ENCODE results near the gene SNHG17.
"Not testable (repeated sequence)": the region's sequence is repeated elsewhere in the genome, so short reads cannot be mapped to it uniquely, and the experiment has no call there.

The SNHG17 gene

DNA sequence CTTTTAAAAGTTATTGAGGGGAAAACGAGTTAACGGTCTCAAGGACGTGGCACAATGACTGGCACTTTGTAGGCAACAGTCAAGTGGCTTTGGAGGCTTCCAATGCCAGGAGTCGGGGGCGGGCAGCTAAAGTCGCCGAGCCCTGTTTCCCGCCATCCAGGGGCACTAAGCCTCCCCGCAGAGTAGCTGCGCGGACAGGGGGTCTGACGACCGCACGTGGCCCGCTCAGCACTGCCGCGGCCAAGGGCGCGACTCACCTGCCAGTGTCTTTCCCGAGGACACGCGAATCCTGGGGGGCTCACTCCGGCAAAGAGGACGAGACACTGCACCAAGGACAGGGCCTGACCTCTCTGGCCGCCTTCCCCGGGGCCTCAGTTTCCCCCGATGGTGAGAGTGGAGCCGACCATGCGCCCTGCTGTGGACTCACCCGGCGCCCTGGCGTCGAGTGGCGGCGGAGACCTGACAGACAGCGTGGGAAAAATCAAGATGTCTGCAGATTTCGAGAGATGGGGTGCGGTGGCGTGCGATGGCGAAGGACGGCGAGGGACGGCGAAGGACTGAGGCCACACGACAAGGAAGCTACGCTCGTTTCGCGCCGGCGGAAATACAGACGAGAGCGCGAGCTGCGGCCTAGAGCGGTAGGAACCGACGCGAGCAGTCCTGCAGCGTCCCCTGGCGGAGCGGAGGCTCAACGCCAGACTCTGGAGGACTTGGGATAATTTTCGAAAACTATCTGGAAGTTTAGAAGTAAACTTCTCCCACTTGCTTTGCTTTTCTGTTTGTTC lies at the start of gene SNHG17:
Gene SNHG17 (minus strand): TSS at position 559 of the 785 bp plus-strand sequence.
- DNase-seq: peak; percentile 96

DNA sequence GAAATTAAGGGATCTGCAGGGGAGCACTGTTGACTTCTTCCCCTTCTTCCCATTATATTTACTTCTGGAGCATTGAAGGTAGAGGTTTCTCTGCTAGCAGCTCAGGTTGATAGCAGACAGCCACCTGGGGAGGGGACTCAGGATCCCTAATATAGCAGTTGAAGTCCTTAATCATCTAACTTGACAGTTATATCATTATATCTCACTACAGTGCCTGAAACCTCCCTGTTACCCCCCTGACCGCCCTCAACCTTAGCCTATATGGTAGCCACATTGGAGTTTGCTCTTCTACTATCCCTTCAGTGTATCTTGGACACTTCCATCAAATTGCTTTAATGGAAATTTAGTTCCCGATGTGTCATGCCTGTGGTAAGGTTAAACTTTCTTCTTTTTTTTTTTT lies 44.5 kb upstream of the SNHG17 start:
- no peak for DNase-seq

- no peak for DNase-seq
These were observed 42.6 kb upstream of the SNHG17 start for GRCh38 chr20:38477747-38478146.

DNA sequence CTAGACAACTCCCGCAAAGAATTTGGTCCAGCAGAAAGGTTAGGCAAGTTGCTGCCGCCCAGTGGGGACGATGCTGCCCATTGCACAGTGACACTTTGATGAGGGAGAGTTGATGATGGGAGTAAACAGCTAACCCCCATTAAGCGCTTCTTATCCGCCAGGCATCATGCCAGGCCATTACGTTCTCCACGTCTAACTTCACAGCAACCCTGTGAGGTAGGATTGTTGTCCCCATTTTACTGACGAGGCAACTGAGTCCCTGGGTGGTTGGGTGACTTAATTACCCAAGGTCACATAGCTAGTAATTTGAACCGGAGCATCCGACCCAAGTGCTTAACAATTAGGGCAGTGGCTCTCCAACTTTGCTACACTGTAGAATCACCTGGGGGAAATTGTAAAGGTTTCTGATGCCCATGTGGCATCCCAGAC lies 38.3 kb upstream of the SNHG17 start:
- no peak for DNase-seq

- DNase-seq: peak; percentile 100
These were observed 37.6 kb upstream of the SNHG17 start, which contains the start of gene RALGAPB for GRCh38 chr20:38472513-38473366. Gene RALGAPB, plus strand, starts transcription at chr20:38472843. Its CDS starts 15,590 bp downstream, at chr20:38488433.

DNA sequence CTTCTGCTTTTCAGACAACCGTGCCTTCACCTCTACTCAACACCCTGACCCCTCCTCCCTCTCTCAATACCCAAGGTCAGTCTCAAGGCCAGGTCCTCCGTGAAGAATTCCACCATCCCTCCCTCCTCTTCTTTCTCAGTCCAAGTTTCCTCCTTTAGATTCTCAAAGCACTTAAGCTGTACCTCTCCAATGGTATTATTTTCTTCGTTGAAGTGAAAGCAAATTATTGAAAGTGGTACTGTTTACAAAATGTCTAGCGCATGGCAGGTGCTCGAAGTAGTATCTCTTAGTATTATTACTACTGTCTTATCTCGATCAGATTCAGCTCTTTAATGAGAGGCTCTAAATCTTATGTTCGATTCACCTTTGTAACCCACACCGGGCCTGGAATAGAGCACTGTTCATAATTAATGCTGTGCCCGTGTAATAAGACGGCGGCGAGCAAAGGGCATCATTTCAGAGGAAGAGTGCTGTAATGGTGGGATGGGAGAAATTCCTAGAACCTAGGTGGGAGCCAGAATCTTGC lies 36.9 kb upstream of the SNHG17 start:
- no peak for DNase-seq

DNA sequence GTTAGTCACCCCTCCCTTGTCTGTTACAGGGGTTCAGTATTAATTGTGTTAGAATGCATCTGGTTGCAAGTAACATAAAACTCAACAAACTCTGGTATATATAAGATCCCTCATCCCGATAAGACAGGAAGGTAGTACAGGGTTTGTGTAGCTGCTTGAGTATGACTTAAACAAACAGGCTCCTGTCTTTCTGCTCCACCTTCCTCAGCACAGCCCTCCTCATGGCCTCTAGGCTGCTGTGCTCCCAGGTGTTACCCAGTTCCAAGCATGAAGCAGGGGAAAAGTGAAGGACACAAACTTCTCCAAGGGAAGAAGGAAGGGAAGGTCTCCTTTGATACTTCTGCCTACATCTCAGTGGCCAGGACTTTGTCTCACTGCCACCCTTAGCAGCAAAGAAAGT lies 36.1 kb upstream of the SNHG17 start:
- no peak for DNase-seq

DNA sequence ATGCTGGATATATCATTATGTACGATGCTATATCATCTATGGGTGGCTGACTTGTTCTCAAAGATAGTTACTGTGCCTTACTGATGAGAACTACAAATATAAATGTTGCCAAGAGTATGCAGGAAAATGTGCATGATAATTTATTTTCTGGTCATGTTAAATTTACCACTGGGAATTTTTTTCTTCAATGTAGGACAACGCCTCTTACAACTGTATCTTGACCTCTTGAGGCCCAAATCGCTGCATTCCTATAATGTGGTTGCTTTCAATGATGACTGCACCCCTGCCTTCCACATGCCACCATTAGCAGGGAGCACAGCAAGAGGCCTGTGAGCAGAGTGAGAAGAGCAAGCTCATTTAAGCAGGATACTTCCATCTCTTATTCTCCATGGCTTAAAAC lies 31.9 kb upstream of the SNHG17 start:
- no peak for DNase-seq

- no peak for DNase-seq
These were observed 31.0 kb upstream of the SNHG17 start for GRCh38 chr20:38466171-38466570.

GRCh38 chr20:38461569-38461968 lies 26.4 kb upstream of the SNHG17 start:
- not testable (repeated sequence) for DNase-seq

DNA sequence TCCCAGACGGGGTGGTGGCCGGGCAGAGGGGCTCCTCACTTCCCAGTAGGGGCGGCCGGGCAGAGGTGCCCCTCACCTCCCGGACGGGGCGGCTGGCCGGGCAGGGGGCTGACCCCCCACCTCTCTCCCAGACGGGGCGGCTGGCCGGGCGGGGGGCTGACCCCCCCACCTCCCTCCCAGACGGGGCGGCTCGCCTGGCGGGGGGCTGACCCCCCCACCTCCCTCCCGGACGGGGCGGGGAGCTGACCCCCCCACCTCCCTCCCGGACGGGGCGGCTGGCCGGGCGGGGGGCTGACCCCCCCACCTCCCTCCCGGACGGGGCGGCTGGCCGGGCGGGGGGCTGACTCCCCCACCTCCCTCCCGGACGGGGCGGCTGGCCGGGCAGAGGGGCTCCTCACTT lies 26.0 kb upstream of the SNHG17 start:
- not testable (repeated sequence) for DNase-seq

- DNase-seq: not testable (repeated sequence)
These were observed 25.5 kb upstream of the SNHG17 start for GRCh38 chr20:38460631-38461030.

GRCh38 chr20:38460040-38460623 lies 25.0 kb upstream of the SNHG17 start:
- DNase-seq: peak; percentile 35

DNA sequence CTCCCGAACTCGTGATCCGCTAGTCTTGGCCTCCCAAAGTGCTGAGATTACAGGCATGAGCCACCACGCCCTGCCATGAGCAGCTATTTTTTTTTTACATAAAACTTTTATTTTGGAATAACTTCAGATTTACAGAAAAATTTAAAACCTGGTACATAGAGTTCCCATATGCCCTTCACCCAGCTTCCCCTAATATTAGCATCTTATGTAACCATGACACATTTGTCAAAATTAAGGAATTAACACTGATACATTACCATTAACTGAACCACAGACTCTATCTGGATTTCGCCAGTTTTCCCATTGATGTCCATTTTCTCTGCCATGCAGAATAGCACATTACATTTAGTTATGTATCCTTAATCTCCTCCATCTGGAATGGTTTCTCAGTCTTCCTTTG lies 23.2 kb upstream of the SNHG17 start:
- DNase-seq: no peak

GRCh38 chr20:38454556-38455473 lies 19.7 kb upstream of the SNHG17 start:
- no peak for DNase-seq

DNA sequence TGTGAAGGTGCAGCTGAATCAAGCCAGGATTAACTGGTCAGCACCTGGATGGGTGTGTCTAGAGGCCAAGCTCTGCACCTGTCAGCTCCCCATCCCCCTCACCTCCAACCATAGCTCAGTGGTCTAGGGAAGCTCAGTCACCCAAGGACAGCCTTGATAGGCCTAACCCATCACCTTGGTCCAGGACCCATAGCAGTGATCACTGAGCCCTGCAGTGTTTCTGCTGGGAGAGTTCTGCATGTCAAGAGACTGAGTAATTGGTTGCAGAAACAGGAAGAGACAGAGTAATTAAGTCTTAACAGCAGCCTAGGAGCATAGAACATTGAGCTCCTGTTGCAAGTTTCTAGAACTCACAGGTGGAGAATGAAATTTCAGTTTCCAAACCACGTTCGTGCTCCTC lies 18.8 kb upstream of the SNHG17 start:
- no peak for DNase-seq

DNA sequence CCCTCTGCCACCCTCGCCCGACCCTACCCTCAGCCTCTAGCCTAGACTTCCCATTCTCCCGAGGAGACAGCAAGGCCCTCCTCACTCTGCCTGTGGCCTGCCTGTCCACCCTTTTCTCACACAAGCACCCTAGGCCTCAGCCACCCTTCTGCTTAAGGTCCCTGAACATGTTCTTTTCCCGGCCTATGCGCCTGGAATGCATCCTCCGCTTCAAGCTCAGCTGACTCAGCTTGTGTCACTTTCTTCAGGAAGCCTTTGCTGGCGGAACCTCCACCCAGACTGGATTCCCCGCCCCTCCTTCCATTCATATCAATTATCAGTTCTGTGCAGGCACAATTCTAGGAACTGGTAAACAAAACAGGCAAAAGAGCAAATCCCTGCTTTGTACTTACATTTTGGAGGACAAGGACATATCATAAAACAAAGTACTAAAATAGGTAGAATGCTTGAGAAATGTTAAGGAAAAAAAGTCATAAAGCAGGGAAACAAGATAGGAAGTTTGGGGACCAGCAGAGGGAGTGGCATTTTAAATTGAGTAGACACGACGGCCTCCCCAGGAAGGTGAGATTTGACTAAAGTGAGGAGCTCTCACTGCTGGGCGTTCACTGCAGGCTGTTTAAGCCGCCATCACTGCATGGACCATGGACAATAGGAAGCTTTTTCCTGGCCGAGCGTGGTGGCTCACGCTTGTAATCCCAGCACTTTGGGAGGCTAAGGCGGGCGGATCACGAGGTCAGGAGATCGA lies 17.9 kb upstream of the SNHG17 start:
- no peak for DNase-seq

- DNase-seq: no peak
These were observed 15.4 kb upstream of the SNHG17 start for GRCh38 chr20:38450412-38450975.

DNA sequence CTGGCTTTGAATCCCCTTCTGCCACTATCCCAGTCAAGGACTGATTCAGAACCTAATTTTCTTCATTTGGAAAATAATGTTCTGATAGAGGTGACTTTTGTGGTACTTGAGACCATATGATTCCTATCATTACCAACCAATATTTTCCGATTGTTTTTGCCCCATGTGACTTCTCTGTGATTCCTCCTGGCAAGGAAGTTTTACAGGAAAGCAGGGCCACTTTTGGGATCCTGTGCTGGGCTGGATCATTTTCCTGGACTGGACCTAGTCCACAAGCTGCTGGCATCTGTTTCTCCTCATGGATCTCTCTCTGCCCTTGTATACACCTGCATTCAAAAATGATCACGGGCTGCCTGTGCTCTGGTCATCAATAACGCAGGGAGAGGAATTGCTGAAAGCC lies 13.9 kb upstream of the SNHG17 start:
- DNase-seq: no peak

- no peak for DNase-seq
These were observed 13.0 kb upstream of the SNHG17 start for GRCh38 chr20:38447931-38448675.
